Karpas-422 (cell line): Measurements from ENCODE around the gene ALS2. TPM values are rescaled to one million over a fixed set of nuclear protein-coding genes. Genes with fewer than 3 reads are reported as not detected.
"Not testable (repeated sequence)": the region's sequence is repeated elsewhere in the genome, so short reads cannot be mapped to it uniquely, and the experiment has no call there.

Experiments
- DNase-seq: peaks from one replicate; pipeline ENCODE4 v3.0.0-alpha.2; 2015
- H2AFZ ChIP-seq: fragments of 200-600 bp; sonication (generic); 2 replicates; pipeline ENCODE4 v1.6.1; 2014; ENCODE audit warnings: antibody characterized with exemption, low read length, mixed read lengths
- H3K27ac ChIP-seq: fragments of 200-600 bp; sonication (generic); 2 replicates; pipeline ENCODE4 v1.5.1; 2014; ENCODE audit warnings: mild to moderate bottlenecking, low read length, moderate library complexity
- H3K27me3 ChIP-seq: fragments of 200-600 bp; sonication (generic); 2 replicates; pipeline ENCODE4 v1.6.1; 2014; ENCODE audit warnings: low read length, mixed read lengths
- H3K36me3 ChIP-seq: fragments of 200-600 bp; sonication (generic); 2 replicates; pipeline ENCODE4 v1.6.1; 2014; ENCODE audit warnings: low read length, mixed read lengths; ENCODE audit not compliant: insufficient read depth
- H3K4me1 ChIP-seq: fragments of 200-600 bp; sonication (generic); 2 replicates; pipeline ENCODE4 v1.6.1; 2014; ENCODE audit warnings: mild to moderate bottlenecking, low read length, mixed read lengths
- H3K4me2 ChIP-seq: fragments of 200-600 bp; sonication (generic); 2 replicates; pipeline ENCODE4 v1.6.1; 2014; ENCODE audit warnings: low read length, low read depth, mild to moderate bottlenecking; ENCODE audit not compliant: poor library complexity, severe bottlenecking
- H3K4me3 ChIP-seq: fragments of 200-600 bp; sonication (generic); 2 replicates; pipeline ENCODE4 v1.5.1; 2014; ENCODE audit warnings: mild to moderate bottlenecking, antibody characterized with exemption, low read length, mixed read lengths
- H3K79me2 ChIP-seq: fragments of 200-600 bp; sonication (generic); 2 replicates; pipeline ENCODE4 v1.6.1; 2014; ENCODE audit warnings: mild to moderate bottlenecking, low read length, mixed read lengths
- H3K9ac ChIP-seq: fragments of 200-600 bp; sonication (generic); 2 replicates; pipeline ENCODE4 v1.6.0; 2014; ENCODE audit warnings: low read length
- H3K9me2 ChIP-seq: fragments of 200-600 bp; sonication (generic), shearing (Covaris generic); replicated peaks from 2 replicates; pipeline ENCODE4 v1.6.0; 2014; ENCODE audit warnings: mild to moderate bottlenecking, low read length, moderate library complexity; ENCODE audit not compliant: insufficient read depth
- H3K9me3 ChIP-seq: fragments of 300-700, 200-600 bp; sonication (generic); 2 replicates; pipeline ENCODE4 v1.6.1; 2014; ENCODE audit warnings: low read length, mixed read lengths
- H4K20me1 ChIP-seq: fragments of 200-600 bp; sonication (generic); 2 replicates; pipeline ENCODE4 v1.6.1; 2014; ENCODE audit warnings: mild to moderate bottlenecking, antibody characterized with exemption, low read length, low read depth; ENCODE audit not compliant: insufficient read depth
- total RNA-seq: library from RNA; depleted of rRNA; stranded (reverse); fragments of >200 nt; shearing (Covaris generic); gene quantifications from 2 replicates; pipeline ENCODE4 v1.2.3, GENCODE V29; 2014; ENCODE audit warnings: low replicate concordance

Gene ALS2
- total RNA-seq, 1 experiment from 2014 or later = 13.9 TPM

- H3K27ac ChIP-seq = no peak overlapping the region
- no peak for DNase-seq
- H3K9me3 ChIP-seq = no peaks in the 10 kb centered on the region
- no peak overlapping the region for H3K4me3 ChIP-seq
- no peaks in the 10 kb centered on the region for H3K9me2 ChIP-seq
- no peak overlapping the region for H3K4me2 ChIP-seq
- H3K79me2 ChIP-seq = no peaks in the 10 kb centered on the region
- H4K20me1 ChIP-seq = no peaks in the 10 kb centered on the region
- no peak overlapping the region for H3K9ac ChIP-seq
- H3K36me3 ChIP-seq = no peaks in the 10 kb centered on the region
- H2AFZ ChIP-seq = no peak overlapping the region
- H3K27me3 ChIP-seq = no peaks in the 10 kb centered on the region
- peaks cover 18% of the 10 kb centered on the region for H3K4me1 ChIP-seq
Observed at GRCh38 chr2:201775326-201775725, 5.4 kb downstream of the ALS2 start.

GRCh38 chr2:201774546-201774945, 6.2 kb downstream of the ALS2 start:
- H3K4me1 ChIP-seq = peaks cover 10% of the 10 kb centered on the region
- no peak for DNase-seq
- no peak overlapping the region for H3K9ac ChIP-seq
- H3K4me2 ChIP-seq = no peak overlapping the region
- H3K4me3 ChIP-seq = no peak overlapping the region
- no peaks in the 10 kb centered on the region for H3K27me3 ChIP-seq
- no peaks in the 10 kb centered on the region for H3K9me2 ChIP-seq
- no peak overlapping the region for H2AFZ ChIP-seq
- no peaks in the 10 kb centered on the region for H3K36me3 ChIP-seq
- H3K9me3 ChIP-seq = no peaks in the 10 kb centered on the region
- H3K27ac ChIP-seq = no peak overlapping the region
- H3K79me2 ChIP-seq = no peaks in the 10 kb centered on the region
- no peaks in the 10 kb centered on the region for H4K20me1 ChIP-seq

- Histone ChIP-seq H2AFZ (no peak overlapping the region), H4K20me1 (no peaks in the 10 kb centered on the region), H3K9me2 (no peaks in the 10 kb centered on the region), H3K27ac (no peak overlapping the region), H3K27me3 (no peaks in the 10 kb centered on the region), H3K4me1 (peaks cover 7% of the 10 kb centered on the region), H3K9ac (no peak overlapping the region), H3K4me2 (no peak overlapping the region), H3K9me3 (no peaks in the 10 kb centered on the region), H3K36me3 (no peaks in the 10 kb centered on the region), H3K4me3 (no peak overlapping the region), H3K79me2 (no peaks in the 10 kb centered on the region)
- DNase-seq = no peak
Observed at GRCh38 chr2:201773990-201774389, 6.7 kb downstream of the ALS2 start.

DNA sequence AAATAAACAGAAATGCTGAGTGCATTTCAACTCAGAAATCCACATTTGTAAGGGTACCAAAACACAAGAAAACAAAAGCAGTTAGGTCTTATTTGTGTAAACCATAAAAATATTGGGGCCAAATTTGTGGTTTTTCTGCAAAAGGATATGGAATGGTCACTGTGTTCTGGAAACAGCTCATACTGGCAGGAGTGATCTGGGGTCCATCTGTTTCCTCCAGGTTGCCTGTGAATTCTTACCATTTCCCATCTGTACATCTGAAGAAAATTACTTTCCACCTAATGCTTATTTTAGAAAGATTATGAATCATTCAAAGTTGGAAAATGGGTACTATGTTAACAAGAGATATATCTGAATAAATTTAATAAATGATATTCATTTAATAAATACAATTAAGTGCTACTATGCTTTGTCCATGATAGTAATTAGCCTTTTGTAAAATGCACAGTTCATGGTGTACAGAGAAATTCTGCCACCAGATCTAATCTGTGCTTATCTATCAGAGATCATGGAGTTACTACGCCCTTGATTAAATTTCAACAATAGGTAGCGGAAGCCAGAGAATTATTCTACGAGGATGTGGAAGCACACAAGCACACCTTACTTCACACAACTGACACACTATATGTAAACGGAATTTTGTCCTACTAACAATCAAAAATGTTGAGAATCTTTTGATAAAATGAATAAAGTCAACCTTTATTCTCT, 10.9 kb downstream of the ALS2 start:
- H3K27ac ChIP-seq = no peak overlapping the region
- H3K4me2 ChIP-seq = no peak overlapping the region
- no peaks in the 10 kb centered on the region for H3K9me3 ChIP-seq
- peaks cover 7% of the 10 kb centered on the region for H3K4me1 ChIP-seq
- H3K9me2 ChIP-seq = no peaks in the 10 kb centered on the region
- H3K79me2 ChIP-seq = no peaks in the 10 kb centered on the region
- H4K20me1 ChIP-seq = no peaks in the 10 kb centered on the region
- DNase-seq = no peak
- H3K9ac ChIP-seq = no peak overlapping the region
- H2AFZ ChIP-seq = no peak overlapping the region
- no peak overlapping the region for H3K4me3 ChIP-seq
- H3K27me3 ChIP-seq = no peaks in the 10 kb centered on the region
- no peaks in the 10 kb centered on the region for H3K36me3 ChIP-seq

GRCh38 chr2:201768918-201769317, 11.8 kb downstream of the ALS2 start:
- no peaks in the 10 kb centered on the region for H3K79me2 ChIP-seq
- no peak overlapping the region for H2AFZ ChIP-seq
- H3K9me3 ChIP-seq = no peaks in the 10 kb centered on the region
- no peaks in the 10 kb centered on the region for H4K20me1 ChIP-seq
- peaks cover 7% of the 10 kb centered on the region for H3K4me1 ChIP-seq
- H3K36me3 ChIP-seq = no peaks in the 10 kb centered on the region
- no peak overlapping the region for H3K27ac ChIP-seq
- no peak for DNase-seq
- H3K4me3 ChIP-seq = no peak overlapping the region
- no peaks in the 10 kb centered on the region for H3K27me3 ChIP-seq
- H3K9ac ChIP-seq = no peak overlapping the region
- no peak overlapping the region for H3K4me2 ChIP-seq
- no peaks in the 10 kb centered on the region for H3K9me2 ChIP-seq

- Histone ChIP-seq H3K9ac (no peak overlapping the region), H2AFZ (no peak overlapping the region), H3K27ac (no peak overlapping the region), H3K4me3 (no peak overlapping the region), H3K36me3 (no peaks in the 10 kb centered on the region), H4K20me1 (no peaks in the 10 kb centered on the region), H3K4me1 (no peaks in the 10 kb centered on the region), H3K9me3 (no peaks in the 10 kb centered on the region), H3K27me3 (no peaks in the 10 kb centered on the region), H3K4me2 (no peak overlapping the region), H3K9me2 (no peaks in the 10 kb centered on the region), H3K79me2 (no peaks in the 10 kb centered on the region)
- DNase-seq = no peak
Observed at GRCh38 chr2:201765799-201766198, 14.9 kb downstream of the ALS2 start.

DNA sequence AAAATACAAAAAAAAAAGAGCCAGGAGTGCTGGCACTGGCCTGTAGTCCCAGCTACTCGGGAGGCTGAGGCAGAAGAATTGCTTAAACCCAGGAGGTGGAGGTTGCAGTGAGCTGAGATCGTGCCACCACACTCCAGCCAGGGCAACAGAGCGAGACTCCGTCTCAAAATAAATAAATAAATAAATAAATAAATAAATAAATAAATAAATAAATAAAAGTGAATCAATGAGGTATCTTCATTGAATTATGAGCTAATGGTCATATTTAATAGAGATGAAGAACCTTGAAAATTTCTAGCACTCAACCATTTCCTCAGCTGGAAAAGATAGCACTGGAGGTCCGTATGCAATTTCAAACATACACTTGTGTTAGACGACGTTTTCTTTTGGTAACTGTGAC, 16.3 kb downstream of the ALS2 start:
- not testable (repeated sequence) for H3K4me1 ChIP-seq, H2AFZ ChIP-seq, H3K36me3 ChIP-seq

DNA sequence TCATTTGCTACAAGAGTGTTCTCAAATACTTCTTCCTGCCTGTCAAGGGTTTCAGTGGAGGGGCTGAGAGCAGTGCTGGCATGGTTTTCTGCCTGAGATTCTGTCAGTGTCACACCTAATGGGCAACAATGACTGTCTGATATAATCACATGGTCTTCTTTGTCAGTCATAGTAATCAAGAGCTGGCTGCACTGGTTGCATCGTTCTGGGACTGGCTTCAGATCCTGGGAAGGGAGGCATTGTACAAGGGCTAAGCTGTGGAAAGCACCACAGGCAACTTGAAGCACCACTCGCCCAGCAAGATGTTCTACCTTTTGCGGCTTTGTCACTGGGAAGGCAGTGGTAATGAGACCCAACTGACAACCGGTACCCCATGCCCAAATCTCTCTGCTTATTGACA, 19.6 kb downstream of the ALS2 start:
- Histone ChIP-seq H3K27me3 (no peaks in the 10 kb centered on the region), H3K4me1 (no peaks in the 10 kb centered on the region), H3K27ac (no peak overlapping the region), H2AFZ (no peak overlapping the region), H4K20me1 (no peaks in the 10 kb centered on the region), H3K9me2 (no peaks in the 10 kb centered on the region), H3K4me3 (no peak overlapping the region), H3K9ac (no peak overlapping the region), H3K79me2 (no peaks in the 10 kb centered on the region), H3K9me3 (no peaks in the 10 kb centered on the region), H3K4me2 (no peak overlapping the region), H3K36me3 (no peaks in the 10 kb centered on the region)
- DNase-seq = no peak

More for the DNA sequence above, 16.3 kb downstream of the ALS2 start:
- not testable (repeated sequence) for DNase-seq, H3K9me2 ChIP-seq, H3K27me3 ChIP-seq, H3K9ac ChIP-seq, H3K79me2 ChIP-seq, H3K27ac ChIP-seq, H3K4me2 ChIP-seq, H4K20me1 ChIP-seq, H3K4me3 ChIP-seq, H3K9me3 ChIP-seq
